NCI-H524 (cell line): ENCODE results near the gene NUP98.
"Not testable (repeated sequence)": the region's sequence is repeated elsewhere in the genome, so short reads cannot be mapped to it uniquely, and the experiment has no call there.

ENCODE experiments used
- DNase-seq, 2 experiments: peaks; one replicate each; lab custom pipeline; 2025; lab: John Stamatoyannopoulos, UW

NUP98 gene

DNA sequence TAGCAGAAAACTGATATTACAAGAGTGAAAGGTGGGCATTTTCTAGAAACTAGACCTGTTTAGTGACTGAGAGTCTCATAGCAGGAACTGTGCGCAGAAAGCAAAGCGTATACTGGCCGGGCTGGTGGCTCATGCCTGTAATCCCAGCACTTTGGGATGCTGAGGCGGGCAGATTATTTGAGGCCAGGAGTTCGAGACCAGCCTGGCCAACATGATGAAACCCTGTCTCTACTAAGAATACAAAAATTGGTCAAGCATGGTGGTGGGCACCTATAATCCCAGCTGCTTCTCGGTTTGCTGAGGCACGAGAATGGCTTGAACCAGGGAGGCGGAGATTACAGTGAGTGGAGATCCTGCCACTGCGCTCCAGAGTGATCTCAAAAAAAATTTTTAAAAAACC, 1.8 kb upstream of the NUP98 start:
- no peak for DNase-seq

DNA sequence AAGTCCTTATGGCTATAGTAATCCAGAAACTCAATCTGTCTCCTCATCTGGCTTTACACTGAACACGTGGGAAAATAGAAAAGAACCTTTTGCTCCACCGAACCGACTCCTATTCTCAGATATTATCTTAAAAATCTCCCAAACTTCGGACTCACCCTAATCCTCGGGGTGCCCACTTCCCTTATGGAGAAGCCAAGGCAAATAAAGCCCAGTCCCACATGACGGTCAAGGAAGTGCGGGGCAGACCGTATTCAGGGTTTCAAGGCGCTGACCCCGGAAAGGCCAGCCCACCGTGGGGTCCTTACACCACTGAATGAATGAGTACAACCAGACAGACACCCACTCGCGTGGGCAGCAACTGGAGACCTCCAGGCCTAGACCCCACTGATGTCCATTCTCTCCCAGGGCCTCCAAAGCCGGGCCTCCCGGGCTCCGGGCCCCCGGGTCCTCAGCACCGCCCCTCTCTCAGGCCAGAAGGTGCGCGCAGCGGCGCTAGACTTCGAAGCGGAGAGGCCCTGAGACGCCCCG, 489 bp downstream of the NUP98 start:
- DNase-seq, result peak; percentile 35 to 42

DNA sequence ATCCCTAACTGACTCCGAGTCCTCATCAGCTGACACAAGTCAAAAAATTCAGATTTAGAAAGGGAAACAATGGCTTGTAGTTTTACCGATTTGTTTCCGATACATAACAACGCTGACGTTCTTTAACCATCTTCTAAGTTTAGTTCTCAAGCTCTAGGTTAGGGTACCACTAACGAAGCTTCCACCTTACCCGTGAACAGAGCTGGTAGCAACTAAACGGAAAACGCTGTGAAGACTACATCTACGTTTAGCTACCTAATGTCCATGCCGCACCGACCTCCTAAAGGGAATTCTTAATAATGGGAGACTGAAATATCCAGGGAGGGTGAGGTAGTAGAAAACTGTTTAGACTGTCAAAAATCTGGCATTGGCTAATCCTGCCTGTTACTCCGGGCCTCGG, 1.0 kb downstream of the NUP98 start:
- DNase-seq, result no peak

DNA sequence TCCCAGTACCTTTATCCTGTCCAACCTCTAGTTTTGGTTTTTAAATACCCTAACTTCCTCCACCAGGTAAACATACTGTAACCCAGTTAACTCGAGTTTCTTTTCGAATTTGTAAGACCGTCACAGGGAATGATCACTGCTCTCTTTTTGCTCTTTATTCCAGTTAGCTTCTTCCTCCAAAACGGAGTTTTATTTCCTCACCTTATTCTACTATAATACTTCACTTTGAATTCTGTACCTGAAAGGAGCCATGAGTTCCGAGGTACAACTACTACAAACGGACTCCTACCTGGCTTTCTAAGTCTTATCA, 1.4 kb downstream of the NUP98 start:
- no peak for DNase-seq

DNA sequence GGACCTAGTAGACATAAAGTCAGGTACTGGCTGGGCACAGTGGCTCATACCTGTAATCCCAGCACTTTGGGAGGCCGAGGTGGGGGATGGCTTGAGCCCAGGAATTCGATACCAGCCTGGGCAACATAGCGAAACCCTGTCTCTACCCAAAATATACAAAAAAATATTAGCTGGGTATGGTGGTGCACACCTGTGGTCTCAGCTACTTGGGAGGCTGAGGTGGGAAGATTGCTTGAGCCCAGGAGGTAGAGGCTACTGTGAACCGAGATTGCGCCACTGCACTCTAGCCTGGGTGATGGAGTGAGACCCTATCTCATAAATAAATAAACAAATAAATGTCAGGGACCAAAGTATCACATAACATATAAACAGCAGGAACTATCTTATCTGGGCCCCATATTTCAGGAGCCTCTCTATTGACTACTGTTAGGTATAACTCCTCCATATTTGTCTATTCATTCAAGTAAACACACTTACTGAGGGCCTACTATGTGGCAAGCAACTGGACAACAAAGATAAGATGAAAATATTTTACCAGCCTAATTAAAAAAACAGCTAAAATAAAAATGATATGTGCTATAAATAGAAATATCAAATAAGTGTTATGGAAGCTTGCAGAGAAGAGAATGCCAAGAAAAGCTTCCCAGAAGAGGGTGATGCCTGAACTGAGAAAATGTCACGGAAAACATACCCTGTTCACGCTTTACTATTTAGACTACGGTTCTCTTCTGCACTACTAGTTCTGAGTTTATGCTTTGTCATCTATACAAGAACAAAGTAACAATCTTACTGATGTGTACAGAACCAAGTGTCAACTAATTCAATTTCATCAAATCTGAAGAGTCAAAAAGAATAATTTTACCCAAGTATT, 2.0 kb downstream of the NUP98 start:
- DNase-seq, result no peak

DNA sequence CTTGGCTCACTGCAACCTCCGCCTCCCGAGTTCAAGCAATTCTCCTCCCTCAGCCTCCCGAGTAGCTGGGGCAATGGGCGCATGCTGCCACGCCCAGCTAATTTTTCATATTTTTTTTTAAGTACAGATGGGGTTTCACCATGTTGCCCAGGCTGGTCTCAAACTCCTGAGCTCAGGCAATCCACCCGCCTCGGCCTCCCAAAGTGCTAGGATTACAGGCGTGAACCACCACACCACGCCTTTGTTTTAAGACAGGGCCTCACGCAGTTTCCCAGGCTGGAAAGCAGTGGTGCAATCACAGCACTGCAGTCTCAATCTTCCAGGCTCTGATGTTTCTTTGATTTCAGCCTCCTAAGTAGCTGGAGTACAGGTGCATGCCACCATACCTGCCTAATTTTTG, 3.0 kb downstream of the NUP98 start:
- DNase-seq, result not testable (repeated sequence)

DNA sequence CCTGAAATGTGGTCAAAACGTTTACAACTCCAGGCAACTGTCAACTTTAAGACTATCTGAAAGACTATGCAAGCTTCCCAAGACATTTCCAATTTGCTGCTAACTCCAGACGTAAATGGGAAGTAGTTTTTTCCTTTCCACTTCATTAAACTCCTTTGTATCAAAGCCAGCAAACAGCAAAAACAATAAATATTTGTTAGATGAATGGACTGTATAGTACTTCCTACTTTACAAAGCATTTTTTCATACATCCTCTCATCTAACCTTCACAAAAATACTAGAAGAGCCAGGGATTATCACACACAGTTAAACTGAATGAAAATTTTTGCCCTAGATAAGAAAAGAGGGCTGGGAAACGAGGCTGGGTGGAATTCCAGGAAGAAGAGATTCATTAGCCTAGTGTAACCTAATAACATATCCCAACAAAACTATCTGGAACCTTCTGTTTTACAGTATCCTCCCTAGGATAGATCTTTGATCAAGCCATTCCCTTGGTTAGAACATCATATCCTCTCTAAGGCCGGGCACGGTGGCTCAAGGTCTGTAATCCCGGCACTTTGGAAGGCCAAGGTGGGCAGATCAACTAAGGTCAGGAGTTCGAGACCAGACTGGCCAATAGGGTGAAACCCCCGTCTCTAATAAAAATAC, 10.4 kb downstream of the NUP98 start:
- DNase-seq, result no peak

DNA sequence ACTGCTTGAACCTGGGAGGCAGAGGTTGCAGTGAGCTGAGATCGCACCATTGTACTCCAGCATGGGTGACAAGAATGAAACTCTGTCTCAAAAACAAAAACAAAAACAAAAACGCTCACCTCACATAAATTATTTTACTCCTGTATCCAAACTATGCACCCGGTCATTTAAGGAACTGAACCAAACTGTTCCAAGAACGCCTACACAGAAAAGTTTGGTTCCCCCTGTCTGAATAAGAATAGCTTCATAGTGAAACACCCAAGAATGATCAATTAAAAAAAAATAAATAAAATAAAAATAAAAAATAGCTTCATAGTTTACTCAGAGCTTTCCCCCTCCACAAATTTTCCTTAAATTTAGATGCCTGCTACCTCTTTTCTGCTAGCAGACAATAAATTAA, 13.7 kb downstream of the NUP98 start:
- no peak for DNase-seq

DNA sequence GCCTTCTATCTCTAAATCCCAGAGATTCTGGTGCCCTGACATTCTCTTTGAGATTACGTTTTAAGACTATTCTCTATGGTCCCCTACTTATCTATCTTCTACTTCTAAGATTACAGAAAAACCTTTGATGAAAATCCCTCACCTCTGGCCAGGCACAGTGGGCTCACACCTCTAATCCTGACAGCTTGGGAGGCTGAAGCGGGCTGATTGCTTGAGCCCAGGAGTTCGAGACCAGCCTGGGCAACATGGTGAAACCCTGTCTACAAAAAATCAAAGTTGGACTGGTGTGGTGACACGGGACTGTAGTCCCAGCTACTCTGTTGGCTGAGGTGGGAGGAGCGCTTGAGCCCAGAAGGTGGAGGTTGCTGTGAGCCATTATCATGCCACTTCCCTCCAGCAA, 14.4 kb downstream of the NUP98 start:
- no peak for DNase-seq

DNA sequence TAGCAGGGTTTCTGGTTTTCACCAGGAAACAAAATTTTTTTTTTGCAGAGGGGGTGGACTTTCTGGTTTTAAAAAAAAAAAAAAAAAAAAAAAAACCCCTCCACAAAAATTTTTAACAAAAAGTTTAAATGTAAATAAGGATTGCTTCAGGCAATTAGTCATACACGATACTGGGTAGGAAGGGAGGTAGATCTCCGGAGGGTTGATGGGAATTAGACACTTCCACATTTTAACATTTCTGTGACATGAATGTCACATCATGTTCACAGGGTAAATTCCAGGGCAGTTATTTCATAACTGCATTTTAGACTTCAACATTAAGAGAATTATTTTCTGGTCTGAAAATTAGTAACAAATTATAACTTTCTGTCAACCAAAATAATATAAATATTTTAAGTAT, 15.9 kb downstream of the NUP98 start:
- DNase-seq, result no peak

DNA sequence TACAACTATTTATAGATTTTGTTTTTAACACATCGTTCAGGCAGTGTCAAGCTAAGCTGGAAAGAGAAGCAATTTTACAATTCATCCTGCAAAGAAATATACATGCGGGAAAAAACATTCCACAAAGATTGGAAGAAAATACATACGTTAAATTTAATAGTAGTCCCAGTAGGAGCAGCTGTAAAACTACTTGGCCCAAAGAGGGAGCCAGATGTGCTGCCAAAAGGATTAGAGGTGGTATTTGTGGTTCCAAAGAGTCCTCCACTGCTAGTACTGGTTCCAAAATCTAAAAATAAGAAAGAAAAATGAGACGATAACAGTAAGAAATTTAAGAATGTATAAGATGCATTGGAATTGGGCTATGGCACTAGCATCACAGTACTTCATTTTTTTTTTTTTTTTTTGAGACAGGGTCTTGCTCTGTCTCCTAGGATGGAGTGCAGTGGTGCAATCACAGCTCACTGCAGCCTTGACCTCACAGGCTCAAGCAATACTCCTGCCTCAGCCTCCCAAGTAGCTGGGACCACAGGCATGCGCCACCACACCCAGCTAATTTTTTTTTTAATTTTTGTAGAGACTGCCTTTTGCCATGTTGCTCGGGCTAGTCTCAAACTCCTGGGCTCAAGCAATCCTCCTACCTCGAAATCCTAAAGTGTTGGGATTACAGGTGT, 21.5 kb downstream of the NUP98 start:
- no peak for DNase-seq

DNA sequence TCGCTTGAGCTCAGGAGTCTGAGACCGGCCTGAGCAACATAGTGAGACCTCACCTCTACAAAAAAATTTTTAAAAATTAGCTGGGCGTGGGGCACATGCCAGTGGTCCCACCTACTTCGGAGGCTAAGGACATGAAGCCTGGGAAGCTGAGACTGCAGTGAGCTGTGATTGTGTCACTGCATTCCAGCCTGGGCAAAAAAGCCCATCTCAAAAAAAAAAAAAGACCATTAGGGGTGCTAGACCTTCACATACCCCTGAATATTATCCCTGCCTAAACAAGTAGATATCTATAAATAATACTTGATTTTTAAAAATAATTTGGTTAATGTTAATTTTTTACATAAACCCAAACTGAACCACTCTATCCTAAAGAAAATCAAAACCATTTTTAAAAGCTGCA, 24.2 kb downstream of the NUP98 start:
- DNase-seq, result no peak

DNA sequence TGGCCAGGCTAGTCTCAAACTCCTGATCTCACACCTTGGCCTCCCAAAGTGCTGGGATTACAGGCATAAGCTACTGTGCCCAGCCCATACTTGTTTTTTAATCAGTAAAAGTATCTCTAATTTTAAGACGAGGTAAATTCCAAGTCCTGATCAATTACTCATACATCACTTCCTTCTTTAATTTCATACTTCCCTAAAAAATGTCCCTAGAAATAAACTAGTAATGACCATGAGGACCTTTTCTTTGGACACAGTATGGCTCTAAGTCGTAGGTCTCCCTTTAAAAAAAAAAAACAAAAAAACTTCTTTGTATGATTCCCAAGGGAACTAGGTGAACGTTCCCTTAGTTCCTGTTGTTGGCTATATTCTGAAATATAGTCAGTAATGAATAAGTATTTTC, 29.8 kb downstream of the NUP98 start:
- no peak for DNase-seq

DNA sequence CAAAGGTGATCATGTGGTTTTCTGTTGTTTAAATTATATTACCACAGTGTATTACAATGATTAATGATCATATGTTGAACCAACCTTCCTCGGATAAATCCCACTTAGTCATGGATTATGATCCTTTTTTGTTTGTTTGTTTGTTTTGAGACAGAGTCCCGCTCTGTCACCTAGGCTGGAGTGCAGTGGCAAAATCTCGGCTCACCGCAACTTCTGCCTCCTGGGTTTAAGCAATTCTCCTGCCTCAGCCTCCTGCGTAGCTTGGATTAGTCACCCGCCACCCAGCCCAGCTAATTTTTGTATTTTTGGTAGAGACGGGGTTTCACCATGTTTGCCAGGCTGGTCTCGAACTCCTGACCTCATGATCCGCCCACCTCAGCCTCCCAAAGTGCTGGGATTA, 30.5 kb downstream of the NUP98 start:
- not testable (repeated sequence) for DNase-seq

DNA sequence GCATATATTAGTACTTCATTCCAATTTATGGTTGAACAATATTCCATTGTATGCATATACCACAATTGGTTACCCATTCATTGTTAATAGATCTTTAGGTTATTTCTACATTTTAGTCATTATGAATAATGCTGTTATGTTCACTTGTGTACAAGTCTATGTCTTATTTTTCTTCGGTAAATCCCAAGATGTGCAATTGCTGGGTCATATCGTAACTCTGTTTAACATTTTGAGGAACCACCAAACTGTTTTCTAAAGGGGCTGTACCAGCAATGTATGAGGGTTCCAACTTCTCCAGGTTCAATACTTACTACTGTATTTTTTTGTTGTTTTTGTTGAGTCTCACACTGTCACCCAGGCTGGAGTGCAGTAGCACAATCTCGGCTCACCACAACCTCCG, 33.1 kb downstream of the NUP98 start:
- no peak for DNase-seq

DNA sequence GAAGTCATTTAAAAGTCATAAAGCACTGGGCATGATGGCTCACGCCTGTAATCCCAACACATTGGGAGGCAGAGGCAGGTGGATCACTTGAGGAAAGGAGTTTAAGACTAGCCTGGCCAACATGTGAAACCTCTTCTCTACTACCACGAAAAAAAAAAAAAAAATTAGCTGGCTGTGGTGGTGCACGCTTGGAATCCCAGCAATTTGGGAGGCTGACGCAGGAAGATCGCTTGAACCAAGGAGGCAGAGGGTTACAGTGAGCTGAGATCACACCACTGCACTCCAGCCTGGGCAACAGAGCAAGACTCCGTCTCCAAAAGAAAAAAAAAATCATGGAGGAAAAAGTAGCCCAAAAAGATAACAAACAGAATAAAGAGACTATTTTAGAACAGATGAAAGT, 42.2 kb downstream of the NUP98 start:
- DNase-seq, result no peak

DNA sequence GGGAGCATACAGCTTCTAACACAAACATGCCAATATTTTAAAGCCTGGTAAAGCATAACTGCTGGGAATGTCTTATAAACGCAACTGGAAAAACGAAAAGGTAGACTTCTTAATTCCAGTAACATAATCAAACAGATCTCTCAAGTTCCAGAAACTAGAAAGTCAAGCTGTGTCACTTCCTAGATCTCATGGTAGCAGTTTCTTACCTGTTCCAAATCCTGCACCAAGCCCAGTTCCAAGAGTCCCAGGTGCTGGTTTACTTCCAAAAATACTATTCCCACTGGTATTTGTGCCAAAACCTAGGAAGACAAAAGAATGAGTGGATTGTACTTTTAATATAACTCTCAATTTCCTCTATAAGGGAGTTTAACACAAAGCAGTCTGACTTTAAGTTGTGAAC, 44.2 kb downstream of the NUP98 start:
- DNase-seq, result no peak

DNA sequence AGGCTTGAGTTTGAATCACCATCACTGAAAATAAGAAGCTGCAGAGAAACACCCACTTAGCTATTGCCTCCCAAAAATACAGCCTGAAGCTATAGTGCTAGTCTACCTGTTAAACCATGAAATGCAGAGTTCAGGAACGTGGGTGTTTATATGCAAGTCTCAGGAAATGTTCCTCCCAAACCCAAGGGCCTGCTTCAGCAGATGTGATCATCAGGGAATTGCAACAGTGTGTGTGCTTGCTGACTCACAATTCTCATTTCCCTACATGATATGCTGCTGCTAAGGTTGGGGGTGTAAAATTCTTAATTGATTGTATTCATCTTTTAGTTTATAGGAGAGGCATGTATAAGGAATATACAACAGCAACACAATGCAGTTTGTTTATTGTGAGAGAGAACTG, 49.6 kb downstream of the NUP98 start:
- DNase-seq, result no peak

DNA sequence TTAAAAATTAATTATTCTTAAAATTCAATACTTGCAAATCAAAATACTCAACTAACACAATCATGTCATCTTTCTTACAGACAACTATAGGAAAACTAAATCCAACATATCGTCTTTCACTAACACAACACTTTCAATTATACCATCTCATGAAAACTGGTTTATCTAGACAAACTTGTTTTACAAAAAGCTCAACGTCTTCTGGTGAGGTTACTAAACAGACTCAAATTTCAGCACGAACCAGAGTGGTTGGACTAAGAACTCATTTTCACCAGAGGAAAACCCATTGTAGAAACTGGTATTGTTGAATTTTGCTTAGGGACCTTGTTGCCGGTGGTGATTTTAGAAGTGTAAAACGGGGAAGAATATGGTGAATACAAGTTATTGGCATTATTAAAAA, 52.2 kb downstream of the NUP98 start:
- DNase-seq, result no peak

DNA sequence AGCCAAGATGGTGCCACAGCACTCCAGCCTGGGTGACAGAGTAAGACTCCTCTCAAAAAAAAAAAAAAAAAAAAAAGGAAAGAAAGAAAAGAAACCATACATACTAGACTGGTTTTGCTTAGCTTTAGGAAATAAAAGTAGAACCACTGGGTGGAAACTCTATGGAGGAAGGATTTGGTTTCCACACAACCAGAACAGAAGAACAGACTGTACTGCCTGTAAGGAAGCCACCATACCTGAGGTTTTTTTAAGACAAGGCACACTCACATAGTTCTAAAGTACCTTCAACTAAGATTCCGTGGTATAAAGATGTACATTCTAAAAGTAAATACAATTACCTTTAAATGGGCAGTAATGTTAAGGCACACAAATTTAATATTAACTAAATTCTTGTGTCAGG, 58.6 kb downstream of the NUP98 start:
- DNase-seq, result no peak

DNA sequence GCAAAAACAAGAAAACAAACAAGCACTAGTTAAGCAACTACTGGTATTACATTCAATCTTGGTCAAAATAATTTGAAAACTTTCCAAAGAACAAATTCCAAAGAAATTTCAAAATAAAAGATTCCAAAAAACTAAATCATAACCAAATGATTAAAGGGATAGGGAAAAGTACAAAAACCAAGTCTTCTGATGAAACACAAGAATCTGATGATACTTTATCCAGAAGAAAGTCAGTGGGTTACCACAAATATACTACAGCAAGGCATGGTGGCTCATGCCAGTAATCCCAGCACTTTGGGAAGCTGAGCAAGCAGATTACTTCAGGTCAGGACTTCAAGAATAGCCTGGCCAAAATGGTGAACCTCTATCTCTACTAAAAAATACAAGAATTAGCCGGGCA, 59.1 kb downstream of the NUP98 start:
- DNase-seq, result no peak

DNA sequence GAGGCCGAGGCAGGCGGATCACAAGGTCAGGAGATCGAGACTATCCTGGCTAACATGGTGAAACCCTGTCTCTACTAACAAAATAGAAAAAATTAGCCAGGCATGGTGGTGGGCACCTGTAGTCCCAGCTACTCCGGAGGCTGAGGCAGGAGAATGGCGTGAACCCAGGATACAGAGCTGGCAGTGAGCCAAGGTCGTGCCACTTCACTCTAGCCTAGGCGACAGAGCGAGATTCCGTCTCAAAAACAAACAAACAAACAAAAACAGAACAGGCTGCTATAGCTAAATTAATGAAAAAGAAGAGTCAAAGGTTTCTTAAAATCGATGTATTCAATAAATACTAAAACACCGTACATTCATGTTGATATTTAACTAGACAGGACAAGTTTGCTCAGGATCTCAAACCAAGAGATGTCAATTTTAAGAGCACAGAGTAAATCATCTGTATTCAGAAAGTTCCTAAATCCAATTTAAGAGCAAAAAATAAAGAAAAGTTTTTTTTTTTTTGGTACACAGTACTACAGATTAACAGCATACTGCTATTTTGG, 59.9 kb downstream of the NUP98 start:
- no peak for DNase-seq

DNA sequence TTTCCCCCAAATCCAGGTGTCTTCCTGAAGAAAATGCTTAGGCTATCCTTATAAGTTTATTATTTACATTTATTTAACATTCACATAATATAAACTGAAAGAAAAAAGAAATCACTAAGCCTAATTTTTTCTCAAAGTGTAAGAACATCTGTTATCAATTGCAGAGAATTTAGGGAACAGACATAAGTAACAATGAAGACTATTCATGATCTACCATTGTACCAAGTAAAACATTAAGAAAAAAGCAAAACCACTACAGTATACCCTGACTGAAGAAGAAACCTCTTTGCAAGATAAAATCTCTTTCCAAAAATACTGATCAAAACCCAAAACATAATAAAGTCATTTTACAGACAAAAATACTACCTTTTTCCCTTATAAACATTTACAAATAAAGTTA, 60.5 kb downstream of the NUP98 start:
- no peak for DNase-seq
